ENCODE data around the gene C22orf42. TPM values are rescaled to one million over a fixed set of nuclear protein-coding genes. Genes with fewer than 3 reads are reported as not detected.
"Not testable (repeated sequence)": the region's sequence is repeated elsewhere in the genome, so short reads cannot be mapped to it uniquely, and the experiment has no call there.

Gene C22orf42
- total RNA-seq, 1 experiment from 2014 or later, result not detected

DNA sequence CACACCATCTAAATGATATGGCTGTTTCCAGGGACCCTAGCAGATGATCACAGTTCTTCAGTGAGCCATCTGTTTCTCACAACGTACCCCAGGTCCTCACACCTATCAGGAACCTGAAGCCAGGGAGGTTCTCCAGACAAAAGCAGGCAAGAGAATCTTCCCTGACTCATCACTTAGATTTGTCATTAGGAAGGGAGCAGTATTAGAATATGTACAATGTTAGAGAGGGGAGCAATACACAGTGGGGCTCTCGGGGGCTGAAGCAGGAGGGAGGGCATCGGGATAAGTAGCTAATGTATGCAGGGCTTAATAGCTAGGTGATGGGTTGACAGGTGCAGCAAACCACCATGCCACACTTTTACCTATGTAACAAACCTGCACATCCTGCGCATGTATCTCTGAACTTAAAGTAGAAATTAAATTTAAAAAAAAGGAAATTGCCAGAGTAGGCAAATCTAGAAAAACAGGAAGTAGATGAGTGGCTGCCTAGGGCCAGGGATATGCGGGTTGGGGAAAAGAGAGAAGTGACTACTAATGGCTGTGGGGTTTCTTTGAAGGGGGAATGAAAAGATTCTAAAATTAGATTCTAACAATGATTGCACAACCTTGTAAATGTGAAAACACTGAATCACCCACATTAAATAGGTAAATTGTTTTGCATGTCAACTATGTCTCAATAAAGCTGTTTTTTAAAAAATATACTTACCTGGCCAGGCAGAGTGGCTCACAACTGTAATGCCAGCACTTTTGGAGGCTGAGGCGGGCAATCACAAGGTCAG is 14.4 kb downstream of the C22orf42 start:
- BruUV-seq (replicated peaks), result no TSS peak
- Mint-ChIP-seq H3K36me3 (ENCODE audit: insufficient read depth, unreplicated experiment) (no peaks in the 10 kb centered on the region), H3K4me1 (ENCODE audit: low read depth, unreplicated experiment) (peaks cover 4% of the 10 kb centered on the region), H3K27me3 (ENCODE audit: insufficient read depth, unreplicated experiment) (no peaks in the 10 kb centered on the region), H3K4me3 (ENCODE audit: unreplicated experiment) (no peak overlapping the region), H3K9me3 (ENCODE audit: unreplicated experiment) (peaks cover 19% of the 10 kb centered on the region), H3K27ac (ENCODE audit: unreplicated experiment) (no peak overlapping the region)
- Histone ChIP-seq H3K27me3 (replicated peaks; ENCODE audit: control insufficient read depth, insufficient read depth, low read length) (no peaks in the 10 kb centered on the region), H3K4me1 (no peaks in the 10 kb centered on the region), H3K9me3 (no peaks in the 10 kb centered on the region), H3K36me3 (ENCODE audit: control insufficient read depth, insufficient read depth, low read length) (no peaks in the 10 kb centered on the region), H3K4me3 (ENCODE audit: low read depth, low read length) (no peak overlapping the region)
- TF ChIP-seq, protein P1, sequence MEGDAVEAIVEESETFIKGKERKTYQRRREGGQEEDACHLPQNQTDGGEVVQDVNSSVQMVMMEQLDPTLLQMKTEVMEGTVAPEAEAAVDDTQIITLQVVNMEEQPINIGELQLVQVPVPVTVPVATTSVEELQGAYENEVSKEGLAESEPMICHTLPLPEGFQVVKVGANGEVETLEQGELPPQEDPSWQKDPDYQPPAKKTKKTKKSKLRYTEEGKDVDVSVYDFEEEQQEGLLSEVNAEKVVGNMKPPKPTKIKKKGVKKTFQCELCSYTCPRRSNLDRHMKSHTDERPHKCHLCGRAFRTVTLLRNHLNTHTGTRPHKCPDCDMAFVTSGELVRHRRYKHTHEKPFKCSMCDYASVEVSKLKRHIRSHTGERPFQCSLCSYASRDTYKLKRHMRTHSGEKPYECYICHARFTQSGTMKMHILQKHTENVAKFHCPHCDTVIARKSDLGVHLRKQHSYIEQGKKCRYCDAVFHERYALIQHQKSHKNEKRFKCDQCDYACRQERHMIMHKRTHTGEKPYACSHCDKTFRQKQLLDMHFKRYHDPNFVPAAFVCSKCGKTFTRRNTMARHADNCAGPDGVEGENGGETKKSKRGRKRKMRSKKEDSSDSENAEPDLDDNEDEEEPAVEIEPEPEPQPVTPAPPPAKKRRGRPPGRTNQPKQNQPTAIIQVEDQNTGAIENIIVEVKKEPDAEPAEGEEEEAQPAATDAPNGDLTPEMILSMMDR (IDR thresholded peaks at IDR 0.05; ENCODE audit: insufficient read depth in 1 of 2, low read depth in 1 of 2, low read length in 1 of 2, severe bottlenecking in 1 of 2, unreplicated experiment in 1 of 2), result no peak
- no peak for DNase-seq
- ChIA-PET POLR2A (no interaction called here), CTCF (no interaction called here)
- intact Hi-C loops (cut with micrococcal nuclease; ENCODE audit: unreplicated experiment), result no loop called here

DNA sequence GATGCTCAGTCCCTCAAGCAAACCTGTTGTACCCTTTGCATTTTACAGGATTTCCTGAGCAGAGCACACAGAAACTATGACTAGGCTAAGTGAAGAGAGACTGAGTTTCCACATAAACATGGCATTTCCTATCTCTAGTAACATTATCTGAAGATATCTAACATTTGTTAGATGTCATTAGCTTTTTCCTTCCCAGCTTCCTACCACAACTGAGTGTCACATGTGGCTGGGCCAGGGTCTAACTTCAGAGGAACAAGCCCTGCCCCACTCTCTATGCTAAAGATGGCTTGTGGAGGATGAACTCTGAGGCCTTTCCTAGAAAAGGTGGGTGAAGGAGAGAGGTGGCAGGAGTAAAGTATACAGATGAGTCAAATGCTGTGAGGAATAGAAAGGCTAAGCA is 16.5 kb downstream of the C22orf42 start:
- BruUV-seq (replicated peaks), result no TSS peak
- ChIA-PET POLR2A (no interaction called here), CTCF (no interaction called here)
- Histone ChIP-seq H3K36me3 (ENCODE audit: control insufficient read depth, insufficient read depth, low read length) (no peaks in the 10 kb centered on the region), H3K27me3 (replicated peaks; ENCODE audit: control insufficient read depth, insufficient read depth, low read length) (no peaks in the 10 kb centered on the region), H3K4me3 (ENCODE audit: low read depth, low read length) (no peak overlapping the region), H3K4me1 (no peaks in the 10 kb centered on the region), H3K9me3 (no peaks in the 10 kb centered on the region)
- H3K4me3 Mint-ChIP-seq (ENCODE audit: unreplicated experiment), result no peak overlapping the region
- no peak for DNase-seq
- peaks cover 7% of the 10 kb centered on the region for H3K9me3 Mint-ChIP-seq (ENCODE audit: unreplicated experiment)
- peaks cover 6% of the 10 kb centered on the region for H3K4me1 Mint-ChIP-seq (ENCODE audit: low read depth, unreplicated experiment)
- no peaks in the 10 kb centered on the region for H3K36me3 Mint-ChIP-seq (ENCODE audit: insufficient read depth, unreplicated experiment)
- no peaks in the 10 kb centered on the region for H3K27me3 Mint-ChIP-seq (ENCODE audit: insufficient read depth, unreplicated experiment)
- TF ChIP-seq, protein P1 (IDR thresholded peaks at IDR 0.05; ENCODE audit: insufficient read depth in 1 of 2, low read depth in 1 of 2, low read length in 1 of 2, severe bottlenecking in 1 of 2, unreplicated experiment in 1 of 2), result no peak
- H3K27ac Mint-ChIP-seq (ENCODE audit: unreplicated experiment), result no peak overlapping the region
- intact Hi-C loops (cut with micrococcal nuclease; ENCODE audit: unreplicated experiment), result no loop called here

DNA sequence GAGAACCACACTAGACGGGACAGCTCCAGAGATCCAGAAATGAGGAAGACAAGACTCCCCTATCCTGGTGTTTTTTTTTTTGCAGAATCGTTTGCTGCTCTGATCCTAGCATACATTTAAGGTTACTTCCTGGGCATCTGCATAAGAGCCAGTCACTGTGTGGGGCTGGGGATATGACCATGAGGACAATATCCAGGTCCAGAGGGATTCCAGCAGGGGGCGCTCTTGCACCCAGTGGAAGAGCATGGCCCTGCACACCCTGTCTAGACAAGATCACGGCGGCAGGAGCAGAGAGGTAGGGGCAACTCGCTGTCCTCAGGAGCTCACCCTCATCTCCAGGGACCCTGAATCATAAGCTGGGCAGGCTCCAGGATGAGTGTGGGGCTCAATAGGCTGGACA is 18.4 kb downstream of the C22orf42 start:
- POLR2A ChIA-PET; H3K9me3 Mint-ChIP-seq (ENCODE audit: unreplicated experiment); intact Hi-C loops (cut with micrococcal nuclease; ENCODE audit: unreplicated experiment); DNase-seq; H3K27ac Mint-ChIP-seq (ENCODE audit: unreplicated experiment); CTCF ChIA-PET; H3K4me1 Mint-ChIP-seq (ENCODE audit: low read depth, unreplicated experiment); BruUV-seq (replicated peaks); H3K4me3 ChIP-seq (ENCODE audit: low read depth, low read length); H3K27me3 ChIP-seq (replicated peaks; ENCODE audit: control insufficient read depth, insufficient read depth, low read length); H3K4me1 ChIP-seq; H3K4me3 Mint-ChIP-seq (ENCODE audit: unreplicated experiment); H3K36me3 ChIP-seq (ENCODE audit: control insufficient read depth, insufficient read depth, low read length); H3K9me3 ChIP-seq; H3K27me3 Mint-ChIP-seq (ENCODE audit: insufficient read depth, unreplicated experiment); H3K36me3 Mint-ChIP-seq (ENCODE audit: insufficient read depth, unreplicated experiment): not testable (repeated sequence)

DNA sequence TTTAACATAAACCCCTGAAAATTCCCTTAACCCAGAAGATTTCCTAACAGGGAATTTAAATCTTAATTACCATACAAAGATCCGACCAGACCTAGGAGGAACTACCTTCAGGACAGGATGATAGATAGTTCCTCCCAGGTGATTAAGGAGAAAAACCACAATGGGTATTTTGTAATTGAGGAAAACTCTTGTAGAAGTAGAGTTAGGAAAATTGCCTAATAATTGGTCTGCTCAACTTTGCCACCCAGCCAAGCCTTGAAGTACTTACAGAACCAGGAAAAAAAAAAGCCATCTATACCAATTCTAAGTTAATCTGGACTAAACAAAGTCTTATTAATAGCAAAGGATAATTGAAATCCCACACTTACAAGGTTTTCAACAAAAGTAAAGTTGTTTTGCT is 20.5 kb downstream of the C22orf42 start:
- H3K4me3 ChIP-seq (ENCODE audit: low read depth, low read length); POLR2A ChIA-PET; H3K9me3 ChIP-seq; H3K27me3 Mint-ChIP-seq (ENCODE audit: insufficient read depth, unreplicated experiment); H3K4me1 Mint-ChIP-seq (ENCODE audit: low read depth, unreplicated experiment); H3K36me3 Mint-ChIP-seq (ENCODE audit: insufficient read depth, unreplicated experiment); H3K4me3 Mint-ChIP-seq (ENCODE audit: unreplicated experiment); intact Hi-C loops (cut with micrococcal nuclease; ENCODE audit: unreplicated experiment); BruUV-seq (replicated peaks); H3K27ac Mint-ChIP-seq (ENCODE audit: unreplicated experiment); DNase-seq; H3K27me3 ChIP-seq (replicated peaks; ENCODE audit: control insufficient read depth, insufficient read depth, low read length); H3K9me3 Mint-ChIP-seq (ENCODE audit: unreplicated experiment); H3K36me3 ChIP-seq (ENCODE audit: control insufficient read depth, insufficient read depth, low read length); H3K4me1 ChIP-seq; CTCF ChIA-PET: not testable (repeated sequence)

DNA sequence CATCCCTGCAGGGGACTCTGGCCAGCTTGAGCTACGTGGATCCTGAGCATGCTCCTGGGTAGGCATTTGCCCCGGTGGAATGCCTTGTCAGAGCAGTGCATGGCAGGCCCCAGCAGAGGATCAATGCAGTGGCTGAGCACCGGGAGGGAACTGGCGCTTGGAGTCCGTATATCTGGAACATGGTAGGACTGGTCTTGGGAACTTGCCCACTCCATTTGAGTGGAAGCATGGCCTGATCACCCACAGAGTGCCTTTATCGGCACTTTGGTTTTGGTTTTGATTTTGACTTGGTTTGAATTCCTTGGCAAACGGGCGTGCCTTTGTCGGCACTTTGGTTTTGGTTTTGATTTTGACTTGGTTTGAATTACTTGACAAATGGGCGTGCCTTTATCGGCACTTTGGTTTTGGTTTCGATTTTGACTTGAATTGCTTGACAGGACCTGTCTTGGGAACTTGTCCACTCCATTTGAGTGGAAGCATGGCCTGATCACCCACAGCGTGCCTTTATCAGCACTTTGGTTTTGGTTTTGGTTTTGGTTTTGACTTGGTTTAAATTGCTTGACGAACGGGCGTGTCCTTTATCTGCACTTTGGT is 21.3 kb downstream of the C22orf42 start:
- CTCF ChIA-PET, result not testable (repeated sequence)

More for the DNA sequence above, 21.3 kb downstream of the C22orf42 start:
- DNase-seq; intact Hi-C loops (cut with micrococcal nuclease; ENCODE audit: unreplicated experiment); POLR2A ChIA-PET; H3K9me3 Mint-ChIP-seq (ENCODE audit: unreplicated experiment); H3K4me1 ChIP-seq; H3K36me3 Mint-ChIP-seq (ENCODE audit: insufficient read depth, unreplicated experiment); H3K9me3 ChIP-seq; H3K36me3 ChIP-seq (ENCODE audit: control insufficient read depth, insufficient read depth, low read length); H3K27me3 Mint-ChIP-seq (ENCODE audit: insufficient read depth, unreplicated experiment); H3K27me3 ChIP-seq (replicated peaks; ENCODE audit: control insufficient read depth, insufficient read depth, low read length); H3K27ac Mint-ChIP-seq (ENCODE audit: unreplicated experiment); BruUV-seq (replicated peaks); H3K4me3 ChIP-seq (ENCODE audit: low read depth, low read length); H3K4me1 Mint-ChIP-seq (ENCODE audit: low read depth, unreplicated experiment): not testable (repeated sequence)
- peak overlapping the region; percentile 36 for H3K4me3 Mint-ChIP-seq (ENCODE audit: unreplicated experiment)

Data from Caco-2 (cell line).